Measurements from ENCODE around the gene MUC4. TPM values are rescaled to one million over a fixed set of nuclear protein-coding genes. Genes with fewer than 3 reads are reported as not detected.

MUC4 gene
- polyA plus RNA-seq, 1 donor from 2014 or later: not detected

GRCh38 chr3:195836476-195837135, 24.9 kb upstream of the MUC4 start:
- no peaks in the 10 kb centered on the region for H3K36me3 ChIP-seq (ENCODE audit: insufficient read depth, low read length)
- no peaks in the 10 kb centered on the region for H3K9me3 ChIP-seq (ENCODE audit: low read length)
- no peaks in the 10 kb centered on the region for H3F3A ChIP-seq (ENCODE audit: insufficient read depth, low read length, poor library complexity, severe bottlenecking)
- no peak overlapping the region for H3K9ac ChIP-seq (ENCODE audit: low read length)
- H3K79me2 ChIP-seq (replicated peaks; ENCODE audit: insufficient read depth, low read length): no peaks in the 10 kb centered on the region
- no peaks in the 10 kb centered on the region for H3K9me2 ChIP-seq (ENCODE audit: insufficient read depth, low read length)
- H3K27me3 ChIP-seq (ENCODE audit: insufficient read depth, low read depth, low read length): no peaks in the 10 kb centered on the region
- no peak overlapping the region for H3K4me2 ChIP-seq (ENCODE audit: low read length)
- H2AFZ ChIP-seq (ENCODE audit: low read depth, low read length): no peak overlapping the region
- TF ChIP-seq POLR2AphosphoS5 (IDR thresholded peaks at IDR 0.05): no peak
- TF ChIP-seq REST (IDR thresholded peaks at IDR 0.05; ENCODE audit: borderline replicate concordance): no peak
- TF ChIP-seq RAD21 (conservative IDR thresholded peaks at IDR 0.05): no peak
- no peak for TF ChIP-seq MXI1 (conservative IDR thresholded peaks at IDR 0.05; ENCODE audit: poor library complexity, severe bottlenecking)
- no peak for TF ChIP-seq EP300 (conservative IDR thresholded peaks at IDR 0.05; ENCODE audit: poor library complexity, severe bottlenecking)
- no peak for TF ChIP-seq EZH2 (IDR thresholded peaks at IDR 0.05; ENCODE audit: borderline replicate concordance, insufficient read depth, low read length, poor library complexity, severe bottlenecking)
- no peak for TF ChIP-seq TAF1 (IDR thresholded peaks at IDR 0.05; ENCODE audit: low read depth)
- TF ChIP-seq CTCF (IDR thresholded peaks at IDR 0.05; ENCODE audit: poor library complexity, severe bottlenecking): no peak
- H4K20me1 ChIP-seq (ENCODE audit: insufficient read depth): no peaks in the 10 kb centered on the region
- H3K4me3 ChIP-seq (ENCODE audit: low read length): no peak overlapping the region
- no peak overlapping the region for H3K27ac ChIP-seq (ENCODE audit: low read length)

- H2AFZ ChIP-seq (ENCODE audit: low read depth, low read length): no peak overlapping the region
- no peaks in the 10 kb centered on the region for H3K9me3 ChIP-seq (ENCODE audit: low read length)
- no peaks in the 10 kb centered on the region for H3K27me3 ChIP-seq (ENCODE audit: insufficient read depth, low read depth, low read length)
- H3K4me3 ChIP-seq (ENCODE audit: low read length): no peak overlapping the region
- no peaks in the 10 kb centered on the region for H3K9me2 ChIP-seq (ENCODE audit: insufficient read depth, low read length)
- H3K79me2 ChIP-seq (replicated peaks; ENCODE audit: insufficient read depth, low read length): no peaks in the 10 kb centered on the region
- no peak for TF ChIP-seq POLR2AphosphoS5 (IDR thresholded peaks at IDR 0.05)
- no peak for TF ChIP-seq RAD21 (conservative IDR thresholded peaks at IDR 0.05)
- TF ChIP-seq SMC3 (conservative IDR thresholded peaks at IDR 0.05; ENCODE audit: poor library complexity): no peak
- no peak overlapping the region for H3K27ac ChIP-seq (ENCODE audit: low read length)
- no peak overlapping the region for H3K9ac ChIP-seq (ENCODE audit: low read length)
- H4K20me1 ChIP-seq (ENCODE audit: insufficient read depth): no peaks in the 10 kb centered on the region
- H3F3A ChIP-seq (ENCODE audit: insufficient read depth, low read length, poor library complexity, severe bottlenecking): no peaks in the 10 kb centered on the region
- no peaks in the 10 kb centered on the region for H3K36me3 ChIP-seq (ENCODE audit: insufficient read depth, low read length)
- H3K4me2 ChIP-seq (ENCODE audit: low read length): no peak overlapping the region
Measured at GRCh38 chr3:195835791-195836190, 24.1 kb upstream of the MUC4 start.
